PC-9 (cell line): ENCODE measurements around the gene SNAP91.

Experiments used
- CTCF ChIP-seq: fragments of 200-600 bp; sonication (generic); conservative IDR thresholded peaks from 2 replicates; pipeline ENCODE4 v1.6.1; 2017; ENCODE audit warnings: mixed run types, antibody characterized with exemption, mild to moderate bottlenecking, moderate library complexity
- EZH2 ChIP-seq: fragments of 200-600 bp; sonication (generic); IDR thresholded peaks from 2 replicates; pipeline ENCODE4 v1.8.0; 2017; ENCODE audit warnings: antibody characterized with exemption, low read depth

DNA sequence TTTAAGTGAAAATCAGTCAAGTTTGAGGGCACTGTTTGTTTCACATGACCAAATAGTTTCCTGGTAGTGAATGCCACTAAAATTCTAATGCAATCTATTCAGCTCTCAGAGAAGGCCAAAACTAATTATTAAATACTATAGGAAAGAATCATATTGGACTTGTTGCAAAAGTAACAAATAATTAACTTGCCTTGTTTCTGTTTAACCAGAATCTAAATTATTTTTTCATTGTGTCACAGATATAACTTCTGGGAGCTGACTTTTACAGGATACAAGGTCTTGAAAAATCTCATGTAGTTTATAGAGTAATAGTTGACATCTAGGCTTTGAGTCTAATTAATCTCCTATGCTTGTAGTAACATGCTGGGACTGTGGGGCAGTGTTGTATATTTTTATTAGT, 152.0 kb downstream of the SNAP91 start:
- TF ChIP-seq CTCF = no peak
- TF ChIP-seq EZH2 = no peak
